OCI-LY7 (cell line): ENCODE measurements around the gene SLC7A7.

Experiments used
- CTCF ChIP-seq: fragments of 200-600 bp; sonication (generic); conservative IDR thresholded peaks from 2 replicates; pipeline ENCODE4 v1.5.1; 2014; ENCODE audit warnings: mild to moderate bottlenecking, antibody characterized with exemption, low read length, moderate library complexity, mixed read lengths
- EZH2phosphoT487 ChIP-seq: fragments of 200-600 bp; sonication (generic); IDR thresholded peaks from 2 replicates; pipeline ENCODE4 v1.6.1; 2018; ENCODE audit warnings: low read depth, borderline replicate concordance, mild to moderate bottlenecking, mixed run types, antibody characterized with exemption, low read length, moderate library complexity, mixed read lengths

- no peak for TF ChIP-seq CTCF
- no peak for TF ChIP-seq EZH2phosphoT487
These were observed 41.1 kb downstream of the SLC7A7 start for GRCh38 chr14:22774011-22774706.
